ENCODE data around the gene IL1RAPL1. TPM values are rescaled to one million over a fixed set of nuclear protein-coding genes. Genes with fewer than 3 reads are reported as not detected.

Gene IL1RAPL1
- total and polyA plus RNA-seq, 8 donors = 0.05 to 0.20 (median 0.09) TPM; not detected in 5

DNA sequence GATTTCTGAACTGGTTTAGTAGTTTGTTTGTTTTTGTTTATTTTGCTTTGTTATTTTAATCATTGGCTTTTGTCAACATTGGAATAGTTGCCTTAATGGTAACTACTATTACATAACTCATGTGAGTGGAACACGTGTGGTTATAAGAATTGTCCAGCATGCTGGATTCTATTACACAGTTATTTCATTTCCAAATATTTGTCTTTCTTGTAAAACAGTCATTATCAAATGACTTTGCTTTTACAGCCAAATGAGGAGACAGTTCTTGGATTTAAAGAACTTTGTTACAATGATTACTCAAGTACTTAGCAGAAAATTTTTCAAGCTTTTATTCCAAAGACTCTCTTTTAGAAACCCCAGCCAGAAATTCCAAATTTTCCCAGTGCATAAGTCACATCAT lies 1112.0 kb downstream of the IL1RAPL1 start:
- WGBS, 2 donors = 8 to 9% methylated on average over 1 of the region's 1 CpG
- H3K4me3 ChIP-seq = no peak overlapping the region
- TF ChIP-seq, protein P1, sequence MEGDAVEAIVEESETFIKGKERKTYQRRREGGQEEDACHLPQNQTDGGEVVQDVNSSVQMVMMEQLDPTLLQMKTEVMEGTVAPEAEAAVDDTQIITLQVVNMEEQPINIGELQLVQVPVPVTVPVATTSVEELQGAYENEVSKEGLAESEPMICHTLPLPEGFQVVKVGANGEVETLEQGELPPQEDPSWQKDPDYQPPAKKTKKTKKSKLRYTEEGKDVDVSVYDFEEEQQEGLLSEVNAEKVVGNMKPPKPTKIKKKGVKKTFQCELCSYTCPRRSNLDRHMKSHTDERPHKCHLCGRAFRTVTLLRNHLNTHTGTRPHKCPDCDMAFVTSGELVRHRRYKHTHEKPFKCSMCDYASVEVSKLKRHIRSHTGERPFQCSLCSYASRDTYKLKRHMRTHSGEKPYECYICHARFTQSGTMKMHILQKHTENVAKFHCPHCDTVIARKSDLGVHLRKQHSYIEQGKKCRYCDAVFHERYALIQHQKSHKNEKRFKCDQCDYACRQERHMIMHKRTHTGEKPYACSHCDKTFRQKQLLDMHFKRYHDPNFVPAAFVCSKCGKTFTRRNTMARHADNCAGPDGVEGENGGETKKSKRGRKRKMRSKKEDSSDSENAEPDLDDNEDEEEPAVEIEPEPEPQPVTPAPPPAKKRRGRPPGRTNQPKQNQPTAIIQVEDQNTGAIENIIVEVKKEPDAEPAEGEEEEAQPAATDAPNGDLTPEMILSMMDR (IDR thresholded peaks at IDR 0.05) = no peak
- DNase-seq = no peak
- ATAC-seq = peak in 1 of 4 donors; percentile 46
- H3K4me1 ChIP-seq = no peaks in the 10 kb centered on the region
- no peak overlapping the region for H3K27ac ChIP-seq
- H3K27me3 ChIP-seq = peaks cover 0 to 7% (median 0%) of the 10 kb centered on the region in 4 donors
- peak; percentile 95 for FAIRE-seq
- intact Hi-C loops (cut with DNase I) = no loop called here
- no peaks in the 10 kb centered on the region for H3K9me3 ChIP-seq
- H3K36me3 ChIP-seq = no peaks in the 10 kb centered on the region

DNA sequence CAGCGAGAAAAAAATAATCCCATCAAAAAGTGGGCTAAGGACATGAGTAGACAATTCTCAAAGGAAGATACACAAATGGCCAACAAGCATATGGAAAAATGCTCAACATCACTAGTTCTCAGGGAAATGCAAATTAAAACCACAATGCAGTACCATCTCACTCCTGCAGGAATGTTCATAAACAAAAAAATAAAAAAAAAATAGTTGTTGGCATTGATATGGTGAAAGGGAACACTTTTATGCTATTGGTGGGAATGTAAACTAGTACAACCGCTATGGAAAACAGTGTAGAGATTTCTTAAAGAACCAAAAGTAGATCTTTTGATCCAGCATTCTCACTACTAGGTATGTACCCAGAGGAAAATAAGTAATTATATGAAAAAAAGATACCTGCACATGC lies 1119.8 kb downstream of the IL1RAPL1 start:
- TF ChIP-seq, protein P1 (IDR thresholded peaks at IDR 0.05) = no peak
- no peaks in the 10 kb centered on the region for H3K9me3 ChIP-seq
- intact Hi-C loops (cut with DNase I) = no loop called here
- no peaks in the 10 kb centered on the region for H3K4me1 ChIP-seq
- peaks cover 0 to 12% (median 0%) of the 10 kb centered on the region in 4 donors for H3K27me3 ChIP-seq
- ATAC-seq (no peak), DNase-seq (no peak), FAIRE-seq (no peak)
- H3K4me3 ChIP-seq = no peak overlapping the region
- no peak overlapping the region for H3K27ac ChIP-seq
- 84 to 88% methylated on average over 2 of the region's 2 CpGs for WGBS, 2 donors
- H3K36me3 ChIP-seq = no peaks in the 10 kb centered on the region

DNA sequence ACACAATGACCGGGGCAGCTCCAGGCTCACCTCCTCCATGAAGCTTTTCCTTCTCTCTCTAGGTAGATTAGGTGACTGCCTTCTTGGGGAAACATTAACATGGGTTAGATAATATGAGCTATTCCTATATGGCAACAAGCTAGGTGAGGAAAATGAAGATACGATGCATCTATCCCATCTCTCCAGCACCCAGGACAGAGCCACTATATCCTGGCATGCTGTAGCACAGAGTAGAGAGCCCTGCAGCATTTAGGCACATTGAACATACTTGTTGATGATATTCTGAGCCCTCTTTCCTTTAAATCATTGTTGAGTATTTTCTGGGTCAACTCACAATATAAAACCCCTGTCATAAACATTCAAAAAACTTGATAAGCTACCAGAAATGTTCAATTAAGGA lies 1133.9 kb downstream of the IL1RAPL1 start:
- WGBS, 2 donors = 81 to 84% methylated on average over 2 of the region's 2 CpGs
- intact Hi-C loops (cut with DNase I) = no loop called here
- Histone ChIP-seq H3K27me3 (peaks cover 0 to 6% (median 0%) of the 10 kb centered on the region in 4 donors), H3K27ac (no peak overlapping the region), H3K4me3 (no peak overlapping the region), H3K9me3 (no peaks in the 10 kb centered on the region), H3K4me1 (no peaks in the 10 kb centered on the region), H3K36me3 (no peaks in the 10 kb centered on the region)
- no peak for DNase-seq
- FAIRE-seq = no peak
- TF ChIP-seq, protein P1 (IDR thresholded peaks at IDR 0.05) = no peak
- ATAC-seq = no peak

DNA sequence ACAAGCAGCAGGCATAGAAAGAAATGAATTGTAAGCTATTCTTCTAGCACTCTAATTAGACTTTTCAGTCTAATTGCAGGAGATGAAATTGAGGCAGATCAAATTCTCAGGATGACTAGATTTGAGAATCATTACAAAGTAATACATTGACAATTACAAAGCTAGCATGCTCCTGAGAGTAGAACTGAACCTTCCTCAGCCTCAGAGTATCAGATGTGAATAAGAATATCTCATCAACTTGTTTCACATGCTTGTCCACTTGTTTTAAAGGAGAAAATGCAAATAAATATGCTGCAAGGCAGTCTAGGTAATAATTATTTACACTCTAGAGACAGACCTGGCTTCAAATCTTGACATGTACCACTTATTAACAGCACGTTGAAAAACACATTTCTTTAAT lies 1137.1 kb downstream of the IL1RAPL1 start:
- Histone ChIP-seq H3K36me3 (no peaks in the 10 kb centered on the region), H3K9me3 (no peaks in the 10 kb centered on the region), H3K4me3 (no peak overlapping the region), H3K27ac (no peak overlapping the region), H3K27me3 (peaks cover 0 to 6% (median 0%) of the 10 kb centered on the region in 4 donors), H3K4me1 (no peaks in the 10 kb centered on the region)
- TF ChIP-seq, protein P1 (IDR thresholded peaks at IDR 0.05) = no peak
- DNase-seq = no peak
- ATAC-seq = no peak
- WGBS, 2 donors = 26% methylated on average over 1 of the region's 1 CpG
- FAIRE-seq = no peak
- intact Hi-C loops (cut with DNase I) = no loop called here

DNA sequence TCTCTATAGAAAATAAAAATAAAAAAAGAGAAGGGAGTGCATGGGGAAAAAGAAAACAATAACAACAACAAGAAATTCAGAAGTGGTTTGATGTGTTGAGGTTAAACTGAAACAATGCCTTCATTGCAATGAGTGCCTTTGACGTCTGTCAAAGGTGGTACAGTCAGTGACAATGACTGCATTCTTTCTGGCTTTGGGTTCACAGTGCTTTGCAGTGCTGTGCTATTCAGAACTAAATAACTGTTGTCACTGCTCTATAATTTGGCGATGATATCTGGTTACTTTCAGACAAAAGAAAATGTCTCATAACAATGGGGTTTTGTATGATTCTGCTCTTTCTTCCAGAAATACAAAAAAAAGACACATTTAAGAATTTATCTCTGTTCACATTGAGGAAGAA lies 1139.6 kb downstream of the IL1RAPL1 start:
- H3K36me3 ChIP-seq = no peaks in the 10 kb centered on the region
- peaks cover 0 to 6% (median 0%) of the 10 kb centered on the region in 4 donors for H3K27me3 ChIP-seq
- ATAC-seq (no peak), DNase-seq (no peak), FAIRE-seq (no peak)
- WGBS, 2 donors = 45 to 50% methylated on average over 2 of the region's 2 CpGs
- H3K9me3 ChIP-seq = no peaks in the 10 kb centered on the region
- intact Hi-C loops (cut with DNase I) = no loop called here
- no peak overlapping the region for H3K4me3 ChIP-seq
- no peaks in the 10 kb centered on the region for H3K4me1 ChIP-seq
- TF ChIP-seq, protein P1 (IDR thresholded peaks at IDR 0.05) = no peak
- H3K27ac ChIP-seq = no peak overlapping the region
